ENCODE measurements around the gene NAP1L4.

Gene NAP1L4

GRCh38 chr11:3010004-3010403 lies 17.9 kb upstream of the NAP1L4 start:
- no peak for DNase-seq

GRCh38 chr11:3009481-3009880 lies 17.4 kb upstream of the NAP1L4 start:
- no peak for DNase-seq

DNA sequence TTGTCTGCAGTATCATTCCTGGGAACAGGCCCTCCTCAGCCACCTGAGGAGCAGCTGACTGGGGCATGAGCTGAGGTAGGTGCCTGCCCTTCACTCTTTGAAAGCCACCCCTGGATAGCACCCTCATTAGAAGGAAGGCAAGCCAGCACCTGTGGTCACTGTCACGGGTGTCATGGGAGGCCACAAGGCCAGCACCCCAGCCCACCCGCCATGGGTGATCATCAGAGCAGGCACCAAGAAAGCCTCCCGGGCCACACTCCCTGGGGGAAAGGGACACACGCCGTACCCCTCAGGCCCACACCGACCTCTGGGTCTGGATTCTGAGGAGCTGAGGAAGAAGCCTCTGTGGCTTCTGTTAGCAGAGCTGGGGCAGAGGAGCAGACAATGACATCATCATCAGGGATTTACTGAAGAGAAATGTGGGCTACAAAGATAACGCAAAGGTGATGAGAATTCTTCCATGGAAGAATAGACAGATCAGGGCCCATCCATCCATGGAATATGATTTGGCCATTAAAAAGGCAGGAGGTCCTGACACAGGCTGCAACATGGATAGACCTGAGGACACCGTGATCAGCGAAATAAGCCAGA lies 16.7 kb upstream of the NAP1L4 start:
- no peak for DNase-seq

GRCh38 chr11:3007404-3008010 lies 15.4 kb upstream of the NAP1L4 start:
- DNase-seq = no peak

GRCh38 chr11:3006505-3007260 lies 14.6 kb upstream of the NAP1L4 start:
- no peak for DNase-seq

DNA sequence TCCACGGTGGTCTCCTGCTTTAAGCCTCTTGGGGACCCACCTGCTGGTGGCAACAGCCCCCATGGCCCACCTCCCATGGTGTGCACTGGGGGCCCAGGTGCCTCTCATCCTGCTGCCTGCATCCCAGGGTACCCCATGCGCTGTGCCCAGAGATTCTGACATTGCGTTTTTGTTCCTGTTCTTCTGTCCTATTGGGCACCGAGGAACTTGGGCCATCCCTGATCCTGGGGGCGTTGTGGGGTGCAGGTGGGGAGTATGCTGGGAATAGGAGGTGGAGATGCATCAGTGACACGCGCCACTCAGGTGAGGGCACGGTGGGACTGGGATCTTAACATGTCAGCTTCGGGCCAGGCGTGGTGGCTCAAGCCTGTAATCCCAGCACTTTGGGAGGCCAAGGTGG lies 12.4 kb upstream of the NAP1L4 start:
- DNase-seq = no peak

DNA sequence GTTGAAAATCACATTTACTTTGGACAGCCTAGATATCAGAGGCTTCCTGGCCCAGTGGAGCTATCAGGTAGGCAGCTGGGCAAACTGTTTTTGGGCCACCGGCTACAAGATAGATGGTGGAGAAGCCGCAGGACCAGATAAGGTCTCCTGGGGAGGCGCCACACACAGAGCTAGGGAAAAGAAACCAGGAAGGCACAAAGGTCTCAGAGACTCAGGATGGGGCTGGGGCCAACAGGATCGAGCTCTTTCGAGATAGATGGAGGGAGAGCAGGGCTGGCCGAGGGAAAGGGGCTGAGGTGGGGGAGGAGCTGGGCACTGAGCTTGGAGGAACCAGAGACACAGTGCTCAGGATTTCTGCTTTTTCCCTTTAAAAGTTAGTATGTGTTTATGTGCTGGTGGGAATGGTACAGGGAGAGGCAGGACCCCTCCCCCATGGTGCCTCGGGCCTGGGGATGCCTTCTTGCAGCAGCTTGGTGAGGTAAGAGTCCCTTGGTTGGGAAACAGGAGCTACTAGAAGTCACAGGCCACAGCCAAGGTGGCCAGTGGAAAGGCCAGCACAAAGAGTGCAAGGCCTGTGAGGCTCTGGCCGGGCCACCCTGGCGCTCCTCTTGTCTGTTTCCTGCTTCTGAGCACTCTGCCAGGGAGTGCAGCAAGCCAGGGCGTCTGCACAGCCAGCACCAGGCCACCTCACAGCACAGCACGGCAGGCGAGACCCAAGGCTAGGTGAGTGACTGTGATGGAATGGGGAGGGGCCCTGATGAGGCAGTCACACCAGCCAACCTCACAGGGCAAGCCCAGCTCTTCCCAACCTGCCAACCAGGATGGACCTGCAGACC lies 11.5 kb upstream of the NAP1L4 start:
- DNase-seq = no peak

GRCh38 chr11:3002871-3003270 lies 10.7 kb upstream of the NAP1L4 start:
- no peak for DNase-seq

DNA sequence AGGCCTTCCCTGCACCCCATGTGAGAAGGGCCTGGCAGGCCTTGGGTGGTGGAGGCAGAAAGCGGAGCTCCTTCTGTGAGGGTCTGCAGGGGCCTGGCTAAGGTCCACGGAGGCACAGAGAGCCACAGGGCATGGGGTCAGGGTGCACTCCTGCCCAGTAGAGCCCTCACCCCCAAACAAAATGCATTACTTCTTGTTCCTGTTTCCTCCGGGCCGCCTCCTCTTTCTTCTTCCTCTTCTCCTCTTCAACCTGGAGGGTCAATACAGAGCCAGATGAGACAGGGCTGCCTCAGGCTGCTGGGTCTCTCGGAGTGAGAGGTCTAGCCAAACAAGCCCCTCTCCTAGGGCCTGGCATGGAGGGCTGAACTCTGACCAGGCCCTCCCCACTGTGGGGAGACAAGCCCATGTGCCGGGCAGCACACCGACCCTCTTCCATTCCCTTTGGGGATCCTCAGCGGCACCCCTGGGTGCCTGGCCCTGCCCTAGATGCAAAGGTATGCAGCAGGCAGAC lies 10.3 kb upstream of the NAP1L4 start:
- no peak for DNase-seq

- no peak for DNase-seq
These were observed 9.4 kb upstream of the NAP1L4 start for GRCh38 chr11:3001496-3001895.

GRCh38 chr11:3000032-3000961 lies 8.2 kb upstream of the NAP1L4 start:
- no peak for DNase-seq

DNA sequence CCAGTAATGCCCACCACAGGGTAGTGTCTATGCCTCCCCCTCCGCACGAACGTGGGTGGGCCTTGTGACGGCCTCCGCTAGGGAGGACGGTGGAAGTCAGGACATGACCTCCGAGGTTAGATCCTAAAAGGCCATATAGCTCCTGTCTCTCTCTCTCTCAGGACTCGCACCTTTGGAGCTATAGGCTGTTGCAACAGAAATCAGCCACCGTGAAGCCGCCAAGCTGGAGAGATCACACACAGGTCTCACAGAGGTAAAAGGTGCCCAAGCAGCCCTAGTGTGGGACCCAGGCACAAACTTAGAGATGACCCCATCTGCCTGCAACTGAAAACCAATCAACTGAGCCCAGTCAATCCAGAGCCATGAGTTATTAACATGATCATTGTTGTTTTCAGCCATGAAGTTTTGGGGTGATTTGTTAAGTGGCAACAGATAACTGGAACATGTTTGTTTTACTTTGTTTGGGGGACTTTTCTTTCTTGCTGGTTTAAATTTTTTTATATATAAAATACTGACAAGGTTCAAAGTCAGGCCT lies 7.4 kb upstream of the NAP1L4 start:
- DNase-seq = no peak

GRCh38 chr11:2998073-2998850 lies 6.1 kb upstream of the NAP1L4 start:
- no peak for DNase-seq

- no peak for DNase-seq
These were observed 5.3 kb upstream of the NAP1L4 start for GRCh38 chr11:2997406-2997805.

GRCh38 chr11:2996976-2997375 lies 4.8 kb upstream of the NAP1L4 start:
- DNase-seq = no peak

DNA sequence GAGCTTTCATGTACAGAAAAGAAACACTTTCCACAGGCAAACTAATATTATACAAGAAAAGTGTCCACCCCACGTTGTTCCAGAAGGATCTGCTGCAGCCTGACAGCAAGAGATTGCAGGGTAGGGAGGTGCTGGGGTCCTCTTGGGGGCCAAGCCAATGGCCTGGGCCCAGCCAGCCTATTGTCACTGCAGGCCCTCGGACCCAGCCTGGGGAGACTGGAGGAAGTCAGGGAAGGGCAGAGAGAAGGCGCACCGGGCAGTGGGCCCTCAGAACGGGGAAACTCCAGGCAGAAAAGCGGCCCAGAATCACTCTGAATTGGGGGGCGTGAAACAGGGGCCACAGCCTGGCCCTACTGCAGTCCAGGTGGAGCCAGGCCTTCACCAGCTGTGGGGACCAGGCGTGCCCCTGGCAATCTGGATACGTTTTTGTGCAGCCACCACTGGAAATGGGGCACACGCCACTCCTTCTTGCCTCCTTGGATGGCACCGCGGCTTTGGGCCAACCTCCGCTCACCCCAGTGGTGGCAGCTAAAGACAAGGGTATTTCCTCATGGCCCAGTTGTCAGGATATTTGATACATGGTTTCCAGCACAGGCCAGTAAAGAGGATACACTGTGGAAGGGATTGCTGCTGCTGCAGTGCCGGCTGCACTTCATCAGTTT lies 3.9 kb upstream of the NAP1L4 start:
- no peak for DNase-seq

GRCh38 chr11:2995031-2995561 lies 3.0 kb upstream of the NAP1L4 start:
- no peak for DNase-seq

DNA sequence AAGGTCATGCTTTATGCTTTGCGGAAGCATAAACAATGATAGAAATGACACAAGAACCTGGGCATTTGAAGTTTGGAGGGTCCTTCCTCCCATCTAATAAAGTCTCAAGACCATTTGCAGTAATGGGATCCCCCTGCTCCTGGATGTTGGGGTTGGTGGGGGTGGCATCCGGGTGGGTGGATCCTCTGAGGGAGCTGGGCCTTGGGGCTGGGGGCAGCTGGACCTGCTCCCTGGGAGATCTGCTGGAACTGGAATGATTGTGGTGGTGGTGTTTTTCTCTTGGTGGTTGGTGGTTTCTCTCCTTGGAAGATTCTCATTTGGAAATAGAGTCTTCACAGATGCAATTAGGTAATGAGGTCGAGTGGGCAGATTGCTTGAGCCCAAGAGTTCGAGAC lies 2.2 kb upstream of the NAP1L4 start:
- DNase-seq = no peak

DNA sequence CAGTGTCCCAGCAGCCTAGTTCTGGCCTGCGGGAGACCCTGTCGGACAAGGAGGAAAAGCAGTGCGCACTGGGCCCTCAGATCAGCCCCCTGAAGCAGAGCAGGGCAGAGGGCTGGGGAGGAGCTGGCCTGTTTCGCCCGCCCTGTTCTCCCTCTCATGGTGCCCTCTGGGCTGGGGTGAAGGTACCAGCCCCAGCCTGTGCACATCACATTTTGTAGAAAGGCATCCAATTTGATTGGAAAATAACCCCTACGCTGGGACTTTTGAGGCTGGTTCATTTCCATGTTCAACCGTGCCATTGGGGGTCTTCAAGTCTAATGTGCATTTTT lies 832 bp upstream of the NAP1L4 start:
- no peak for DNase-seq

Measured in amniotic stem cell (primary cell).